Measurements from ENCODE around the gene ERLIN1.

ERLIN1 gene

DNA sequence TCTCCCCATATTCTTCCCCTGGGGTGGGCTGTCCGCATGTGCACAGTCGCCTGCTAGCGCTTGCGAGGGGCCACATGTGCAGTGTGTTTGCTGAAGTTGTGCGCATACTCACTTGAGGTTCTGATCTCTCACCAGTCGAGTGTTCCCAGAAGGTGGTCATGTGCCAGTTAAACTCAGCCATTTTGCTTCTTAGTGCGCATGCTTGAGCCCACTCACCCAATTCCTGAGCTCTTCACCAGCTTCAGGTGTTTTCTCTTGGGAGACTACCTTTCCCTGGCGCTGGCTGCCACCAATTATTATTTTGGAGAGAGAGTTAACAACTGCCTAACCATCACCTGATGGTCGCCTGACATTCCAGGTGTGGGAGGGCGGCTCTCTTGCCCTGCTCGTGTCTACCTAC is 79.0 kb downstream of the ERLIN1 start:
- no peaks in the 10 kb centered on the region for H3K36me3 ChIP-seq (ENCODE audit: insufficient read depth, low read length)
- no peak overlapping the region for H2AFZ ChIP-seq (ENCODE audit: low read depth, low read length)
- no peaks in the 10 kb centered on the region for H3K9me3 ChIP-seq (ENCODE audit: insufficient read depth, low read length, severe bottlenecking)
- no peak overlapping the region for H3K27ac ChIP-seq (ENCODE audit: low read length)
- ATAC-seq (ENCODE audit: insufficient read depth, low read depth) (no peak), DNase-seq (no peak)
- H3K4me1 ChIP-seq (ENCODE audit: insufficient read depth, low read length) = no peaks in the 10 kb centered on the region
- H3K79me2 ChIP-seq (ENCODE audit: insufficient read depth, low read length) = no peaks in the 10 kb centered on the region
- H3K9ac ChIP-seq (ENCODE audit: low read depth, low read length) = no peak overlapping the region
- no peak overlapping the region for H3K4me2 ChIP-seq (ENCODE audit: insufficient read depth, low read length)
- H4K20me1 ChIP-seq (ENCODE audit: insufficient read depth, low read length) = no peaks in the 10 kb centered on the region
- H3K27me3 ChIP-seq (ENCODE audit: insufficient read depth, low read length, poor library complexity) = peaks cover 6% of the 10 kb centered on the region
- TF ChIP-seq, protein P1, sequence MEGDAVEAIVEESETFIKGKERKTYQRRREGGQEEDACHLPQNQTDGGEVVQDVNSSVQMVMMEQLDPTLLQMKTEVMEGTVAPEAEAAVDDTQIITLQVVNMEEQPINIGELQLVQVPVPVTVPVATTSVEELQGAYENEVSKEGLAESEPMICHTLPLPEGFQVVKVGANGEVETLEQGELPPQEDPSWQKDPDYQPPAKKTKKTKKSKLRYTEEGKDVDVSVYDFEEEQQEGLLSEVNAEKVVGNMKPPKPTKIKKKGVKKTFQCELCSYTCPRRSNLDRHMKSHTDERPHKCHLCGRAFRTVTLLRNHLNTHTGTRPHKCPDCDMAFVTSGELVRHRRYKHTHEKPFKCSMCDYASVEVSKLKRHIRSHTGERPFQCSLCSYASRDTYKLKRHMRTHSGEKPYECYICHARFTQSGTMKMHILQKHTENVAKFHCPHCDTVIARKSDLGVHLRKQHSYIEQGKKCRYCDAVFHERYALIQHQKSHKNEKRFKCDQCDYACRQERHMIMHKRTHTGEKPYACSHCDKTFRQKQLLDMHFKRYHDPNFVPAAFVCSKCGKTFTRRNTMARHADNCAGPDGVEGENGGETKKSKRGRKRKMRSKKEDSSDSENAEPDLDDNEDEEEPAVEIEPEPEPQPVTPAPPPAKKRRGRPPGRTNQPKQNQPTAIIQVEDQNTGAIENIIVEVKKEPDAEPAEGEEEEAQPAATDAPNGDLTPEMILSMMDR (IDR thresholded peaks at IDR 0.05; ENCODE audit: borderline replicate concordance, extremely low read depth, low read length, poor library complexity, severe bottlenecking) = no peak
- TF ChIP-seq EZH2 (IDR thresholded peaks at IDR 0.05; ENCODE audit: borderline replicate concordance, low read depth, low read length, severe bottlenecking) = no peak
- H3K4me3 ChIP-seq (ENCODE audit: low read depth in 1 of 2, low read length in 2 of 2) = no peak overlapping the region

GRCh38 chr10:100104300-100104699 is 81.5 kb downstream of the ERLIN1 start:
- no peaks in the 10 kb centered on the region for H3K9me3 ChIP-seq (ENCODE audit: insufficient read depth, low read length, severe bottlenecking)
- H3K79me2 ChIP-seq (ENCODE audit: insufficient read depth, low read length) = no peaks in the 10 kb centered on the region
- no peak for ATAC-seq (ENCODE audit: insufficient read depth, low read depth)
- H3K4me2 ChIP-seq (ENCODE audit: insufficient read depth, low read length) = no peak overlapping the region
- peaks cover 6% of the 10 kb centered on the region for H3K27me3 ChIP-seq (ENCODE audit: insufficient read depth, low read length, poor library complexity)
- H3K27ac ChIP-seq (ENCODE audit: low read length) = no peak overlapping the region
- no peaks in the 10 kb centered on the region for H3K4me1 ChIP-seq (ENCODE audit: insufficient read depth, low read length)
- no peaks in the 10 kb centered on the region for H4K20me1 ChIP-seq (ENCODE audit: insufficient read depth, low read length)
- H3K9ac ChIP-seq (ENCODE audit: low read depth, low read length) = no peak overlapping the region
- H2AFZ ChIP-seq (ENCODE audit: low read depth, low read length) = no peak overlapping the region
- no peak for DNase-seq
- H3K4me3 ChIP-seq (ENCODE audit: low read depth in 1 of 2, low read length in 2 of 2) = no peak overlapping the region
- no peaks in the 10 kb centered on the region for H3K36me3 ChIP-seq (ENCODE audit: insufficient read depth, low read length)
- TF ChIP-seq, protein P1 (IDR thresholded peaks at IDR 0.05; ENCODE audit: borderline replicate concordance, extremely low read depth, low read length, poor library complexity, severe bottlenecking) = no peak
- TF ChIP-seq EZH2 (IDR thresholded peaks at IDR 0.05; ENCODE audit: borderline replicate concordance, low read depth, low read length, severe bottlenecking) = no peak

DNA sequence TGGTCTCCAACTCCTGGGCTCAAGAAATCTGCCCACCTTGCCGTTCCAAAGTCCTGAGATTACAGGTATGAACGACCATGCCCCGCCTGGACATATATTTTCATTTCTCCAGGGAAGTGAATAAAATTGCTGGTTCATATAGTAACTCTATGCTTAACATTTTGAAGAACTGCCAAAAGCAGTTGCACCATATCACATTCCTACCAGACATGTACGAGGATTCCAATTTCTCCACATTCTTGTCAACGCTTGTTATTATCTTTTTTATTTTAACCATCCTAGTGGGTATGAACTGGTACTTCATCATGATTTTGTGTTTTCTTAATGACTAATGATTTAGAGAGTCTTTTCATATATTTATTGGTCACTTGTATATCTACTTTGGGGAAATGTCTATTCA is 82.2 kb downstream of the ERLIN1 start:
- ATAC-seq (ENCODE audit: insufficient read depth, low read depth) (no peak), DNase-seq (no peak)
- peaks cover 6% of the 10 kb centered on the region for H3K27me3 ChIP-seq (ENCODE audit: insufficient read depth, low read length, poor library complexity)
- no peaks in the 10 kb centered on the region for H3K9me3 ChIP-seq (ENCODE audit: insufficient read depth, low read length, severe bottlenecking)
- no peaks in the 10 kb centered on the region for H3K79me2 ChIP-seq (ENCODE audit: insufficient read depth, low read length)
- H3K4me3 ChIP-seq (ENCODE audit: low read depth in 1 of 2, low read length in 2 of 2) = no peak overlapping the region
- no peaks in the 10 kb centered on the region for H3K4me1 ChIP-seq (ENCODE audit: insufficient read depth, low read length)
- no peak for TF ChIP-seq EZH2 (IDR thresholded peaks at IDR 0.05; ENCODE audit: borderline replicate concordance, low read depth, low read length, severe bottlenecking)
- TF ChIP-seq, protein P1 (IDR thresholded peaks at IDR 0.05; ENCODE audit: borderline replicate concordance, extremely low read depth, low read length, poor library complexity, severe bottlenecking) = no peak
- H3K27ac ChIP-seq (ENCODE audit: low read length) = no peak overlapping the region
- H3K36me3 ChIP-seq (ENCODE audit: insufficient read depth, low read length) = no peaks in the 10 kb centered on the region
- no peaks in the 10 kb centered on the region for H4K20me1 ChIP-seq (ENCODE audit: insufficient read depth, low read length)
- H3K9ac ChIP-seq (ENCODE audit: low read depth, low read length) = no peak overlapping the region
- no peak overlapping the region for H3K4me2 ChIP-seq (ENCODE audit: insufficient read depth, low read length)
- no peak overlapping the region for H2AFZ ChIP-seq (ENCODE audit: low read depth, low read length)

Data from DND-41 (cell line).